A549 (cell line): Measurements from ENCODE around the gene C1orf35. TPM values are rescaled to one million over a fixed set of nuclear protein-coding genes. Genes with fewer than 3 reads are reported as not detected.

ENCODE experiments used
- ATAC-seq, 2 experiments: fragments of 200-7000 bp in 1 of 2; fragments of >200 bp in 1 of 2; cut with Nextera tagmentation in 1 of 2; cut with Tn5 transposase in 1 of 2; 3 replicates each; pipeline versions ENCODE4 v1.8.0 to v1.9.1; 2018 to 2020; ENCODE audit warnings: mild to moderate bottlenecking in 1 of 2, moderate library complexity in 1 of 2
- CTCF ChIA-PET: fragments of 300-600 bp; sonication (Branson Sonifier 250); formaldehyde crosslinking; extraction: SDS; loops from one replicate; lab custom pipeline; 2021; ENCODE audit warnings: antibody characterized with exemption, inconsistent platforms; lab: Yijun Ruan, JAX
- POLR2A ChIA-PET: fragments of 350-600 bp; formaldehyde crosslinking; extraction: SDS; loops from one replicate; lab custom pipeline; 2021; ENCODE audit warnings: antibody characterized with exemption, inconsistent platforms; lab: Yijun Ruan, JAX
- DNase-seq, 2 experiments: peaks; one replicate each; pipeline versions ENCODE4 v3.0.0 to v3.0.0-alpha.2; 2011 to 2016; ENCODE audit warnings: low read depth in 1 of 2, low spot score in 1 of 2
- FAIRE-seq: peaks from 2 replicates; lab custom pipeline; 2011; peaks lifted over from hg19 to GRCh38; lab: Jason Lieb, UNC
- H3K27ac ChIP-seq, 2 experiments: fragments of >200 bp; sonication (Bioruptor Twin); formaldehyde crosslinking; 3 replicates each; pipeline ENCODE4 v1.5.1; 2016 to 2017
- H3K4me1 ChIP-seq: fragments of >200 bp; sonication (Bioruptor Twin); formaldehyde crosslinking; 3 replicates; pipeline ENCODE4 v1.6.1; 2016
- H3K4me2 ChIP-seq: fragments of >200 bp; sonication (Bioruptor Twin); formaldehyde crosslinking; 3 replicates; pipeline ENCODE4 v1.6.1; 2016
- H3K4me3 ChIP-seq: fragments of >200 bp; sonication (Bioruptor Twin); formaldehyde crosslinking; 3 replicates; pipeline ENCODE4 v1.5.1; 2016
- H3K9me3 ChIP-seq: fragments of >200 bp; sonication (Bioruptor Twin); formaldehyde crosslinking; 3 replicates; pipeline ENCODE4 v1.6.1; 2016
- BHLHE40 ChIP-seq: IDR thresholded peaks from 2 replicates; pipeline ENCODE4 v1.6.1; 2012; ENCODE audit warnings: low read depth, low read length, inconsistent platforms
- CBX2 ChIP-seq: fragments of 200-600 bp; sonication (generic); IDR thresholded peaks from 2 replicates; pipeline ENCODE4 v1.6.1; 2016; ENCODE audit warnings: low read depth, mild to moderate bottlenecking, borderline replicate concordance
- CEBPB ChIP-seq, 2 experiments: fragments of >200 bp in 1 of 2; sonication (Bioruptor Twin) in 1 of 2; formaldehyde crosslinking in 1 of 2; IDR thresholded peaks; 2 replicates each; pipeline ENCODE4 v1.6.1; 2012 to 2016
- CHD4 ChIP-seq: fragments of 200-600 bp; sonication (generic); IDR thresholded peaks from 2 replicates; pipeline ENCODE4 v1.6.1; 2016; ENCODE audit warnings: antibody characterized with exemption, mild to moderate bottlenecking, borderline replicate concordance
- CTCF ChIP-seq: fragments of >200 bp; sonication (Bioruptor Twin); formaldehyde crosslinking; IDR thresholded peaks from 3 replicates; pipeline ENCODE4 v1.5.1; 2016
- EP300 ChIP-seq, 2 experiments: fragments of >200 bp; sonication (Bioruptor Twin); formaldehyde crosslinking; IDR thresholded peaks; 2 replicates in 1 of 2; 3 replicates in 1 of 2; pipeline ENCODE4 v1.6.1; 2016 to 2017
- ESRRA ChIP-seq: fragments of 150-350 bp; IDR thresholded peaks from 2 replicates; pipeline ENCODE4 v1.6.1; 2014; ENCODE audit warnings: mild to moderate bottlenecking, low read length, borderline replicate concordance
- GATA3 ChIP-seq: IDR thresholded peaks from 2 replicates; pipeline ENCODE4 v1.6.1; 2012; ENCODE audit warnings: borderline replicate concordance
- HEYL ChIP-seq: fragments of 250-450 bp; sonication (Bioruptor Pico); IDR thresholded peaks from 2 replicates; pipeline ENCODE4 v1.8.0; 2021; ENCODE audit warnings: mild to moderate bottlenecking, moderate library complexity
- HOXB13 ChIP-seq: fragments of 250-450 bp; sonication (Bioruptor Pico); IDR thresholded peaks from 2 replicates; pipeline ENCODE4 v1.5.0; 2020; ENCODE audit warnings: low read depth, mild to moderate bottlenecking, moderate library complexity
- KDM5A ChIP-seq: fragments of 200-600 bp; sonication (generic); IDR thresholded peaks from 2 replicates; pipeline ENCODE4 v1.6.1; 2016; ENCODE audit warnings: antibody characterized with exemption, mild to moderate bottlenecking
- MAFK ChIP-seq: fragments of 450-650 bp; IDR thresholded peaks from 2 replicates; pipeline ENCODE4 v1.6.1; 2014; ENCODE audit not compliant: partially characterized antibody
- MAX ChIP-seq: IDR thresholded peaks from 2 replicates; pipeline ENCODE4 v1.6.1; 2012
- MAZ ChIP-seq: fragments of 150-350 bp; IDR thresholded peaks from 2 replicates; pipeline ENCODE4 v1.6.1; 2014; ENCODE audit warnings: antibody characterized with exemption, low read depth, low read length, borderline replicate concordance
- NFE2L2 ChIP-seq: fragments of 150-350 bp; conservative IDR thresholded peaks from 2 replicates; pipeline ENCODE4 v1.6.1; 2014; ENCODE audit warnings: low read length
- PHF8 ChIP-seq: fragments of 200-600 bp; sonication (generic); IDR thresholded peaks from 2 replicates; pipeline ENCODE4 v1.6.1; 2016; ENCODE audit warnings: low read depth, mild to moderate bottlenecking, antibody characterized with exemption, moderate library complexity, borderline replicate concordance
- RAD21 ChIP-seq, 2 experiments: fragments of >200 bp in 1 of 2; sonication (Bioruptor Twin) in 1 of 2; formaldehyde crosslinking in 1 of 2; IDR thresholded peaks in 1 of 2; conservative IDR thresholded peaks in 1 of 2; 2 replicates in 1 of 2; 3 replicates in 1 of 2; pipeline ENCODE4 v1.6.1; 2012 to 2018; ENCODE audit warnings: inconsistent platforms in 1 of 2
- REST ChIP-seq: fragments of 200-600 bp; sonication (generic); IDR thresholded peaks from 2 replicates; pipeline ENCODE4 v1.6.1; 2016; ENCODE audit warnings: antibody characterized with exemption, mild to moderate bottlenecking, moderate library complexity
- RFX5 ChIP-seq: fragments of 450-650 bp; IDR thresholded peaks from 2 replicates; pipeline ENCODE4 v1.7.1; 2014; ENCODE audit warnings: antibody characterized with exemption, mild to moderate bottlenecking, moderate library complexity
- SMC3 ChIP-seq: fragments of >200 bp; sonication (Bioruptor Twin); formaldehyde crosslinking; IDR thresholded peaks from 3 replicates; pipeline ENCODE4 v1.6.1; 2018; ENCODE audit warnings: inconsistent platforms
- TFCP2L1 ChIP-seq: fragments of 250-450 bp; sonication (Bioruptor Pico); IDR thresholded peaks from 2 replicates; pipeline ENCODE4 v1.5.0; 2021; ENCODE audit warnings: mild to moderate bottlenecking
- TP53 ChIP-seq: fragments of 250-450 bp; sonication (Bioruptor Pico); IDR thresholded peaks from 2 replicates; pipeline ENCODE4 v1.5.0; 2021; ENCODE audit warnings: mild to moderate bottlenecking, moderate library complexity
- ZFP36 ChIP-seq: fragments of 450-650 bp; IDR thresholded peaks from 2 replicates; pipeline ENCODE4 v1.6.1; 2014; ENCODE audit warnings: borderline replicate concordance; ENCODE audit not compliant: partially characterized antibody
- ZSCAN20 ChIP-seq: fragments of 250-450 bp; sonication (Bioruptor Pico); IDR thresholded peaks from 2 replicates; pipeline ENCODE4 v1.8.0; 2022; ENCODE audit warnings: mild to moderate bottlenecking, moderate library complexity
- WGBS: methylation state at CpG from one replicate; pipeline ENCODE4 v1.1.6; 2017; ENCODE audit errors: missing lambda C conversion rate; 5-methylcytosine and 5-hydroxymethylcytosine counted together
- polyA plus RNA-seq, 4 experiments: library from polyadenylated mRNA; depleted of rRNA in 3 of 4; stranded (reverse); fragments of >200 nt; fragmentation: RNase III in 1 of 4; extraction: RNeasy Plus Mini Kit Qiagen cat#74134 plus additional on column Dnase treatment in 1 of 4; gene quantifications; 2 replicates in 3 of 4; 3 replicates in 1 of 4; pipeline ENCODE4 v1.2.3, GENCODE V29; 2011 to 2017
- TF ChIP-seq, protein P1 (sequence below): fragments of >200 bp; sonication (Bioruptor Twin); formaldehyde crosslinking; IDR thresholded peaks from 3 replicates; pipeline ENCODE4 v1.6.1; 2016
- TF ChIP-seq, protein P2 (sequence below): fragments of 150-350 bp; IDR thresholded peaks from 2 replicates; pipeline ENCODE4 v1.6.1; 2014; ENCODE audit warnings: low read depth, mild to moderate bottlenecking, low read length

C1orf35 gene
- polyA plus RNA-seq, 2 of the 4 experiments (the other 2 are of a cell fraction), result 9.8 to 28.9 TPM

GRCh38 chr1:228081144-228081543, 22.0 kb downstream of the C1orf35 start:
- FAIRE-seq (no peak), ATAC-seq (no peak), DNase-seq (no peak)
- peak overlapping the region; percentile 98 for H3K4me2 ChIP-seq
- no peaks in the 10 kb centered on the region for H3K9me3 ChIP-seq
- WGBS, result 71% methylated on average over 5 of the region's 7 CpGs
- ChIA-PET CTCF (interaction anchor here (1.5 kb wide), 1 partner anchor 82 kb away, joined by 4 read pairs; no protein-coding TSS in a partner anchor), POLR2A (interaction anchor here (1.6 kb wide), 1 partner anchor 21 kb away, joined by 3 read pairs; no protein-coding TSS in a partner anchor)
- peak overlapping the region; percentile 93 to 97 for H3K27ac ChIP-seq
- no peak for TF ChIP-seq TP53 (CRISPR knock-in tag)
- TF ChIP-seq CTCF, result no peak
- no peak for TF ChIP-seq TFCP2L1 (CRISPR knock-in tag)
- no peak for TF ChIP-seq HOXB13 (CRISPR knock-in tag)
- no peak for TF ChIP-seq SMC3
- no peak for TF ChIP-seq MAFK
- no peak for TF ChIP-seq MAZ
- no peak for TF ChIP-seq PHF8
- no peak for TF ChIP-seq RFX5
- no peak for TF ChIP-seq ESRRA
- no peak for TF ChIP-seq CHD4
- TF ChIP-seq CBX2, result no peak
- no peak for TF ChIP-seq KDM5A
- TF ChIP-seq NFE2L2, result no peak
- TF ChIP-seq, protein P1, sequence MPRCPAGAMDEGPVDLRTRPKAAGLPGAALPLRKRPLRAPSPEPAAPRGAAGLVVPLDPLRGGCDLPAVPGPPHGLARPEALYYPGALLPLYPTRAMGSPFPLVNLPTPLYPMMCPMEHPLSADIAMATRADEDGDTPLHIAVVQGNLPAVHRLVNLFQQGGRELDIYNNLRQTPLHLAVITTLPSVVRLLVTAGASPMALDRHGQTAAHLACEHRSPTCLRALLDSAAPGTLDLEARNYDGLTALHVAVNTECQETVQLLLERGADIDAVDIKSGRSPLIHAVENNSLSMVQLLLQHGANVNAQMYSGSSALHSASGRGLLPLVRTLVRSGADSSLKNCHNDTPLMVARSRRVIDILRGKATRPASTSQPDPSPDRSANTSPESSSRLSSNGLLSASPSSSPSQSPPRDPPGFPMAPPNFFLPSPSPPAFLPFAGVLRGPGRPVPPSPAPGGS, result no peak
- TF ChIP-seq BHLHE40, result no peak
- TF ChIP-seq MAX, result no peak
- peak overlapping the region; percentile 94 for H3K4me3 ChIP-seq
- H3K4me1 ChIP-seq, result peaks cover 26% of the 10 kb centered on the region

DNA sequence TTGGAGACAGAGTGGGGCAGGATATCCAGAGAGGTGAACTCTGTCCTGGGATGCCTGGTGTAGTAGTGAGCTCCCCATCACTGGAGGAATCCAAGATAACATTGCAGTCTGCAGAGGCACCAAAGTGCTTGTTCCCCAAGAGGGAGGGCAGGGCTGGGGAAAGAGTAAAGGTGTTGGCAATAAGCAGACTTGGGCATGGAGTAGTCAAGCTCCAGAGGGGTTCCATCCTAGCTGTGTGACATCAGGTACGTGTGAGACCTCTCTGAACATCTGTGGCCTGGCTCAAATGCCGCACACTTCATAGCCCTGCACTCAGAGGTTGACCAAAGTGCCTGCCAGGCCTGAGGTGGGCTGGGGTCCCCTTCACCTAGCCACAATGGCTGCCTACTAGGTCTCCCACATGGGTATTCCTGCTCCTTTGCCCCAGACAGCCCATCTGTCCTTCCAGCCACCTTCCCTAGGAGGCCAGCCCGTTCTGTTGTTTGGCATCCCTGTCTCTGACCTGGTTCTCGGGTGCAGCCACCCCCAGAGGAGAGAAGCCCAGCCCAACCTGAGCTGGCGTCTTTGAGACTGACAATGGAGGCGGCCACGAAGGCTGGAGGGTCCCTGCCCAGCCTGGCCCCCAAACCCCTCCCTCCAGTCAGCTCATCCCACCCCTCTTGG, 23.4 kb downstream of the C1orf35 start:
- Histone ChIP-seq H3K4me1 (peaks cover 13% of the 10 kb centered on the region), H3K9me3 (no peaks in the 10 kb centered on the region), H3K4me3 (no peak overlapping the region)
- POLR2A ChIA-PET, result no interaction called here
- DNase-seq, result no peak
- ATAC-seq, result no peak
- 96% methylated on average over 3 of the region's 7 CpGs for WGBS
- CTCF ChIA-PET, result interaction anchor here (2.0 to 2.8 kb wide), 2 partner anchors 19 to 81 kb away, joined by 5 to 13 read pairs; no protein-coding TSS in a partner anchor
- TF ChIP-seq ZFP36 (peak; percentile 79), RAD21 (conservative IDR thresholded peaks at IDR 0.05 in 1 of 2, IDR thresholded peaks at IDR 0.05 in 1 of 2) (no peak)
- TF ChIP-seq, all 56 proteins: peak for 1
- no peak for FAIRE-seq
- Histone ChIP-seq H3K4me2 (no peak overlapping the region), H3K27ac (no peak overlapping the region)

- Histone ChIP-seq H3K27ac (no peak overlapping the region), H3K9me3 (no peaks in the 10 kb centered on the region), H3K4me2 (no peak overlapping the region), H3K4me3 (no peak overlapping the region), H3K4me1 (peaks cover 6% of the 10 kb centered on the region; the same call in 1 of the 3 replicates)
- no peak for FAIRE-seq
- ChIA-PET POLR2A (no interaction called here), CTCF (interaction anchor here (1.1 to 2.8 kb wide), 4 partner anchors 18 to 80 kb away, joined by 3 to 13 read pairs (median 4); no protein-coding TSS in a partner anchor)
- ATAC-seq, result no peak
- no peak for DNase-seq
- WGBS, result 96% methylated on average over 7 of the region's 7 CpGs
- TF ChIP-seq CHD4 (no peak), CEBPB (IDR thresholded peaks at IDR 0.05) (no peak), HEYL (CRISPR knock-in tag) (no peak), ZSCAN20 (CRISPR knock-in tag) (no peak), GATA3 (no peak), EP300 (IDR thresholded peaks at IDR 0.05) (no peak), REST (no peak), RFX5 (no peak), RAD21 (conservative IDR thresholded peaks at IDR 0.05 in 1 of 2, IDR thresholded peaks at IDR 0.05 in 1 of 2) (no peak)
- TF ChIP-seq, protein P2, sequence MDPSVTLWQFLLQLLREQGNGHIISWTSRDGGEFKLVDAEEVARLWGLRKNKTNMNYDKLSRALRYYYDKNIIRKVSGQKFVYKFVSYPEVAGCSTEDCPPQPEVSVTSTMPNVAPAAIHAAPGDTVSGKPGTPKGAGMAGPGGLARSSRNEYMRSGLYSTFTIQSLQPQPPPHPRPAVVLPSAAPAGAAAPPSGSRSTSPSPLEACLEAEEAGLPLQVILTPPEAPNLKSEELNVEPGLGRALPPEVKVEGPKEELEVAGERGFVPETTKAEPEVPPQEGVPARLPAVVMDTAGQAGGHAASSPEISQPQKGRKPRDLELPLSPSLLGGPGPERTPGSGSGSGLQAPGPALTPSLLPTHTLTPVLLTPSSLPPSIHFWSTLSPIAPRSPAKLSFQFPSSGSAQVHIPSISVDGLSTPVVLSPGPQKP, result no peak
Observed at GRCh38 chr1:228079013-228079412, 24.1 kb downstream of the C1orf35 start.
